HUES48 (cell line): ENCODE results near the gene AGRN.

ENCODE experiments used
- H3K27ac ChIP-seq: one replicate; pipeline ENCODE4 v1.7.0; 2013; ENCODE audit warnings: low read depth, low read length, inconsistent platforms
- H3K27me3 ChIP-seq: 2 replicates; pipeline ENCODE4 v1.6.1; 2013; ENCODE audit warnings: mild to moderate bottlenecking, low read length; ENCODE audit not compliant: control insufficient read depth, insufficient read depth
- H3K36me3 ChIP-seq: 2 replicates; pipeline ENCODE4 v1.6.1; 2013; ENCODE audit warnings: low read length; ENCODE audit not compliant: control insufficient read depth, insufficient read depth
- H3K4me1 ChIP-seq: 2 replicates; pipeline ENCODE4 v1.6.1; 2013; ENCODE audit warnings: mild to moderate bottlenecking, low read length; ENCODE audit not compliant: control insufficient read depth, insufficient read depth
- H3K4me3 ChIP-seq: 2 replicates; pipeline ENCODE4 v1.5.1; 2013; ENCODE audit warnings: mild to moderate bottlenecking, low read depth, low read length
- H3K9ac ChIP-seq: 2 replicates; pipeline ENCODE4 v1.6.1; 2013; ENCODE audit warnings: mild to moderate bottlenecking, low read depth, low read length, moderate library complexity
- H3K9me3 ChIP-seq: 2 replicates; pipeline ENCODE4 v1.6.1; 2013; ENCODE audit warnings: low read length; ENCODE audit not compliant: control insufficient read depth, insufficient read depth

Gene AGRN

DNA sequence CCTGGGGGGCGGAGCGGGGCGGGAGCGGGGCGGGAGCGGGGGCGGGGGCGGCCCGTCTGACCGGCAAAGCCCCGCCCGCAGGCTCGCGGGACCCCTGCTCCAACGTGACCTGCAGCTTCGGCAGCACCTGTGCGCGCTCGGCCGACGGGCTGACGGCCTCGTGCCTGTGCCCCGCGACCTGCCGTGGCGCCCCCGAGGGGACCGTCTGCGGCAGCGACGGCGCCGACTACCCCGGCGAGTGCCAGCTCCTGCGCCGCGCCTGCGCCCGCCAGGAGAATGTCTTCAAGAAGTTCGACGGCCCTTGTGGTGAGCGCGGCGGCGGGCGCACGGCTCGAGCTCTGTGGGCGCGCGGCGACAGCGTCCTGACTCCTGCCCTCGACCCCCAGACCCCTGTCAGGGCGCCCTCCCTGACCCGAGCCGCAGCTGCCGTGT lies 21.2 kb downstream of the AGRN start:
- Histone ChIP-seq H3K27ac (no peak overlapping the region), H3K36me3 (peaks cover 22% of the 10 kb centered on the region), H3K9me3 (no peaks in the 10 kb centered on the region), H3K27me3 (peaks cover 33% of the 10 kb centered on the region), H3K9ac (no peak overlapping the region), H3K4me1 (no peaks in the 10 kb centered on the region; the same call in 1 of the 2 replicates), H3K4me3 (peak overlapping the region; percentile 53; the same call in 1 of the 2 replicates)

DNA sequence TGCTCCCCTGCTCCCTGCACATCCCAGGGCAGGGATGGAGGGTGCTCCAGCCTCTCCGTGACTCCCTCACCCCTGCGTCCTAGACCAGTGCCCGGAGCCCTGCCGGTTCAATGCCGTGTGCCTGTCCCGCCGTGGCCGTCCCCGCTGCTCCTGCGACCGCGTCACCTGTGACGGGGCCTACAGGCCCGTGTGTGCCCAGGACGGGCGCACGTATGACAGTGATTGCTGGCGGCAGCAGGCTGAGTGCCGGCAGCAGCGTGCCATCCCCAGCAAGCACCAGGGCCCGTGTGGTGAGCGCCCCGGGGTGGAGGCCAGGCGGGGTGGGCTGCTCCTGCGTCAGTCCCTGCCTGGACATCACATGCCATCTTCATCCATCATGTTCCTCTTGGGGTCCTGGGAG lies 22.0 kb downstream of the AGRN start:
- Histone ChIP-seq H3K36me3 (peaks cover 28% of the 10 kb centered on the region), H3K4me1 (no peaks in the 10 kb centered on the region; the same call in 1 of the 2 replicates), H3K27ac (no peak overlapping the region), H3K4me3 (no peak overlapping the region), H3K9me3 (no peaks in the 10 kb centered on the region), H3K9ac (no peak overlapping the region), H3K27me3 (peaks cover 31% of the 10 kb centered on the region)

DNA sequence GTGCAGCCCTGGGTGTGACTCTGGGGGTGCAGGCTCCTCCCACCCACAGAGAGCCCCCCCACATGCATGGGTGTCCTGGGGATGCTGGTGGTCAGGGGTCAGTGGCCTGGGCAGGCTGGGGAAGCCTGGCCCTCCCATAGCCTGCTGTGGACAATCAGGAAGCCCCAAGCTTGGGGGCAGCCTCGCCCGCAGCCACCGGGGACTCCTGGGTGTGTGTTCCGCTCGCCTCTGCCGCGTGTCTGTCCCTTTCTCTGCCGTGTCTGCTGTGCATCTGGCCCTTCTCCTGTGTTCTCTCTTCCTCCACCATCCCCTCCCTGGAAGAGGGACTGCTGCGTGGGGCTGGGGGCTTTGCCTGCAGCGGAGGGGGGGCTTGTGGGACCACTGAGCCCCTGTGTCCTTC lies 22.9 kb downstream of the AGRN start:
- Histone ChIP-seq H3K9me3 (no peaks in the 10 kb centered on the region), H3K27me3 (peaks cover 27% of the 10 kb centered on the region), H3K4me3 (no peak overlapping the region), H3K9ac (no peak overlapping the region), H3K27ac (no peak overlapping the region), H3K36me3 (peaks cover 37% of the 10 kb centered on the region), H3K4me1 (no peaks in the 10 kb centered on the region; the same call in 1 of the 2 replicates)

DNA sequence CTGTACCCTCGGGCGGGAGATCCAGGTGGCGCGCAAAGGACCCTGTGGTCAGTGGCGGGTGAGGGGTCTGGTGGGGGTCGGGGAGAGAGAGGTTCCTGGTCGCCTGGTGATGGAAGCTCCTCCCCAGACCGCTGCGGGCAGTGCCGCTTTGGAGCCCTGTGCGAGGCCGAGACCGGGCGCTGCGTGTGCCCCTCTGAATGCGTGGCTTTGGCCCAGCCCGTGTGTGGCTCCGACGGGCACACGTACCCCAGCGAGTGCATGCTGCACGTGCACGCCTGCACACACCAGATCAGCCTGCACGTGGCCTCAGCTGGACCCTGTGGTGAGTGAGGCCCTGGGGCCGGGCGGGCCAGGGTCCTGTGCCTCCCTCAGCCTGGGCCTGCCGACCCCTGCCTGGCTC lies 23.5 kb downstream of the AGRN start:
- H3K9ac ChIP-seq, result no peak overlapping the region
- H3K36me3 ChIP-seq, result peaks cover 38% of the 10 kb centered on the region
- H3K9me3 ChIP-seq, result no peaks in the 10 kb centered on the region
- no peak overlapping the region for H3K27ac ChIP-seq
- H3K27me3 ChIP-seq, result peaks cover 21% of the 10 kb centered on the region
- H3K4me1 ChIP-seq, result no peaks in the 10 kb centered on the region; the same call in 1 of the 2 replicates
- no peak overlapping the region for H3K4me3 ChIP-seq

DNA sequence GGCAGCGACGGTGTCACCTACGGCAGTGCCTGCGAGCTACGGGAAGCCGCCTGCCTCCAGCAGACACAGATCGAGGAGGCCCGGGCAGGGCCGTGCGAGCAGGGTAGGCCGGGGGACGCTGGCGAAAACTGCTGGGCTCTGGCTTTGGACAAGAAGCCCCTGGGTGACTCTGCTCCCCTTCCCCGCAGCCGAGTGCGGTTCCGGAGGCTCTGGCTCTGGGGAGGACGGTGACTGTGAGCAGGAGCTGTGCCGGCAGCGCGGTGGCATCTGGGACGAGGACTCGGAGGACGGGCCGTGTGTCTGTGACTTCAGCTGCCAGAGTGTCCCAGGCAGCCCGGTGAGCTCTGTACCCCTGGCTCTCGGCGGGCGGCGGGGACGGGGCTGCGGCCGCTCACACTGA lies 24.0 kb downstream of the AGRN start:
- Histone ChIP-seq H3K27ac (no peak overlapping the region), H3K4me1 (no peaks in the 10 kb centered on the region; the same call in 1 of the 2 replicates), H3K9ac (no peak overlapping the region), H3K4me3 (no peak overlapping the region), H3K36me3 (peaks cover 38% of the 10 kb centered on the region), H3K9me3 (no peaks in the 10 kb centered on the region), H3K27me3 (peaks cover 16% of the 10 kb centered on the region)

DNA sequence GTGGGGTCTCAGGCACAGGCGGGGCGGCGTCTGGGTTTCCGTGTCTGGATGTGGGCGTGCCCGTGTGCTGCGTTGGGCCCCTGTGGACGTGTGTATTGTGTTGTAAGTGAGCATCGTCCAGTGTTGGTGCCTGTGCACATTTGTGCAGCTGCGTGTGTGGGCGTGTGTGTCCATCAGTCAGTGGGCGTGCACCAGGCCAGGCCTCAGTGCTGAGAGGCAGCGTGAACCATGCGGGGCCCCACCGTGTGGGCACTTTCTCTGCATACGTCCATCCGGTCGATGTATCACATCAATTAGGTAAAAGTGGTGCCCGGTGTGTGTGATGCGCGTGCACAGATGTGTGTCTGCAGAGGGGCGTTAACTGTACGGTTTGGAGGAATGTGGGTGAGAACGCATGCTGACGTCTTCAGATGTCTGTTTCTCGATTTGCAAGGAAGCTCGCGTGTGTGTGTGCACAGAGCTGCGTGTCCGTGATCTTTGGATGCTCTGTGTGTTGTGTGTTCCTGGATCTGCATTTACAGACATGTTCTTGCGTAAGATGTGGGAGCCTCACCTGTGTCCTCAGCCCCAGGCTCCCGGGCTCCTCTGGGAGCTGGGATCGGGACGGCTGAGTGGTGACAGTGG lies 24.6 kb downstream of the AGRN start:
- Histone ChIP-seq H3K9ac (no peak overlapping the region), H3K4me3 (no peak overlapping the region), H3K27me3 (peaks cover 10% of the 10 kb centered on the region), H3K27ac (no peak overlapping the region), H3K4me1 (no peaks in the 10 kb centered on the region; the same call in 1 of the 2 replicates), H3K9me3 (no peaks in the 10 kb centered on the region), H3K36me3 (peaks cover 38% of the 10 kb centered on the region)

DNA sequence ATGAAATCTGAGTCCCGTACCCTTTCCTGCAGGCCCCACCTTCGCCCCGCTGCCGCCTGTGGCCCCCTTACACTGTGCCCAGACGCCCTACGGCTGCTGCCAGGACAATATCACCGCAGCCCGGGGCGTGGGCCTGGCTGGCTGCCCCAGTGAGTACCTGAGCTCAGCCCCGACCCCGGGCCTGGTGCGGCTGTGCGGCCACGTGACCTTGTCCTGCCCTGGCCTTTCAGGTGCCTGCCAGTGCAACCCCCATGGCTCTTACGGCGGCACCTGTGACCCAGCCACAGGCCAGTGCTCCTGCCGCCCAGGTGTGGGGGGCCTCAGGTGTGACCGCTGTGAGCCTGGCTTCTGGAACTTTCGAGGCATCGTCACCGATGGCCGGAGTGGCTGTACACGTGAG lies 25.2 kb downstream of the AGRN start:
- H3K4me1 ChIP-seq, result no peaks in the 10 kb centered on the region; the same call in 1 of the 2 replicates

DNA sequence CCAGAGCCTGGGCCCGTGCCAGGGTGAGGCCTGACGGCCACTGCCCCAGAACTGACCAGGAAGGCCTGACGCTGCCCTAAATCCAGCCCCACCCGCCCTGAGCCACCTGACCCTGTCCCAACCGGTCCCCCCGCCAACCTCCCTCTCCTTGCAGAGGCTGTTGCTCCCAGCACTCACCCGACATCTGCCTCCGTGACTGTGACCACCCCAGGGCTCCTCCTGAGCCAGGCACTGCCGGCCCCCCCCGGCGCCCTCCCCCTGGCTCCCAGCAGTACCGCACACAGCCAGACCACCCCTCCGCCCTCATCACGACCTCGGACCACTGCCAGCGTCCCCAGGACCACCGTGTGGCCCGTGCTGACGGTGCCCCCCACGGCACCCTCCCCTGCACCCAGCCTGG lies 26.3 kb downstream of the AGRN start:
- no peaks in the 10 kb centered on the region for H3K9me3 ChIP-seq
- H3K27ac ChIP-seq, result no peak overlapping the region
- H3K9ac ChIP-seq, result no peak overlapping the region
- no peak overlapping the region for H3K4me3 ChIP-seq
- H3K4me1 ChIP-seq, result no peaks in the 10 kb centered on the region
- H3K36me3 ChIP-seq, result peaks cover 43% of the 10 kb centered on the region
- H3K27me3 ChIP-seq, result no peaks in the 10 kb centered on the region

More for the DNA sequence above, 25.2 kb downstream of the AGRN start:
- peaks cover 4% of the 10 kb centered on the region for H3K27me3 ChIP-seq
- H3K4me3 ChIP-seq, result no peak overlapping the region
- no peak overlapping the region for H3K9ac ChIP-seq
- no peaks in the 10 kb centered on the region for H3K9me3 ChIP-seq
- H3K36me3 ChIP-seq, result peaks cover 38% of the 10 kb centered on the region
- H3K27ac ChIP-seq, result no peak overlapping the region

DNA sequence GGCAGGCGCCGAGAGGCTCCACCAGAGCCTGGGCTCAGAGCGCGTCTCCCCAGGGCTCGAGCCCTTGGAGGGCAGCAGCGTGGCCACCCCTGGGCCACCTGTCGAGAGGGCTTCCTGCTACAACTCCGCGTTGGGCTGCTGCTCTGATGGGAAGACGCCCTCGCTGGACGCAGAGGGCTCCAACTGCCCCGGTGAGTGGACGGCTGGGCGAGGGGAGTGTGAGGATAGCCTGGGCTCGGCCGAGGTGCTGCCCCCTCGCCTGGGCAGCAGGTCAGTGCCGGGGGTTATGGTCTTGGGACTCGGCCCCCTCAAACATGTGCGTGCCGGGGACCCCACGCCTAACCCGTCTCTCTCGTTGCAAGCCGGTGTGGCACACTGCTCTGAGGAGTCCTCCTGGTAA lies 26.8 kb downstream of the AGRN start:
- no peaks in the 10 kb centered on the region for H3K27me3 ChIP-seq
- H3K9ac ChIP-seq, result no peak overlapping the region
- no peaks in the 10 kb centered on the region for H3K9me3 ChIP-seq
- no peak overlapping the region for H3K27ac ChIP-seq
- H3K4me1 ChIP-seq, result no peaks in the 10 kb centered on the region
- H3K36me3 ChIP-seq, result peaks cover 48% of the 10 kb centered on the region
- no peak overlapping the region for H3K4me3 ChIP-seq

DNA sequence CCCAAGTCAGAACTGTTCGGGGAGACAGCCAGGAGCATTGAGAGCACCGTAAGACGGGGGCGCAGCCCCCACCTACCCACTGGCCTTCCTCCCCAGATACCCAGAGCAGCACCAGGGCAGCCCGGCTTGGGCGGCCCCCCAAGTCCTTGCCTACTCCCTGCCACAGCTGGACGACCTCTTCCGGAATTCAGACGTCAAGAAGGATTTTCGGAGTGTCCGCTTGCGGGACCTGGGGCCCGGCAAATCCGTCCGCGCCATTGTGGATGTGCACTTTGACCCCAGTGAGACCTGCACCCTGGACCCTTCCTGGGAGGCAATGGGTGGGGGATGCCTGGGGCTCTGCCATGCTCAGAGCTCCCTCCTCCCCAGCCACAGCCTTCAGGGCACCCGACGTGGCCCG lies 27.5 kb downstream of the AGRN start:
- no peak overlapping the region for H3K4me3 ChIP-seq
- H3K27me3 ChIP-seq, result no peaks in the 10 kb centered on the region
- no peak overlapping the region for H3K9ac ChIP-seq
- H3K9me3 ChIP-seq, result no peaks in the 10 kb centered on the region
- peaks cover 55% of the 10 kb centered on the region for H3K36me3 ChIP-seq
- H3K27ac ChIP-seq, result no peak overlapping the region
- H3K4me1 ChIP-seq, result no peaks in the 10 kb centered on the region

DNA sequence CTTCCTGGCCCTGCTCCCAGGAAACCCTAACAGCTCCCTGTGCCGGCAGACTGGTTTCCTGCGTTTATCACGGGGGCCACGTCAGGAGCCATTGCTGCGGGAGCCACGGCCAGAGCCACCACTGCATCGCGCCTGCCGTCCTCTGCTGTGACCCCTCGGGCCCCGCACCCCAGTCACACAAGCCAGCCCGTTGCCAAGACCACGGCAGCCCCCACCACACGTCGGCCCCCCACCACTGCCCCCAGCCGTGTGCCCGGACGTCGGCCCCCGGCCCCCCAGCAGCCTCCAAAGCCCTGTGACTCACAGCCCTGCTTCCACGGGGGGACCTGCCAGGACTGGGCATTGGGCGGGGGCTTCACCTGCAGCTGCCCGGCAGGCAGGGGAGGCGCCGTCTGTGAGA lies 28.0 kb downstream of the AGRN start:
- Histone ChIP-seq H3K27me3 (no peaks in the 10 kb centered on the region), H3K9me3 (no peaks in the 10 kb centered on the region), H3K9ac (no peak overlapping the region), H3K36me3 (peaks cover 60% of the 10 kb centered on the region), H3K27ac (no peak overlapping the region), H3K4me1 (no peaks in the 10 kb centered on the region), H3K4me3 (no peak overlapping the region)
